Panc1 (cell line): Measurements from ENCODE around the gene SIVA1. TPM values are rescaled to one million over a fixed set of nuclear protein-coding genes. Genes with fewer than 3 reads are reported as not detected.

Source experiments
- ATAC-seq: fragments of 200-7000 bp; cut with Tn5 transposase; 2 replicates; pipeline ENCODE4 v1.9.1; 2020; ENCODE audit warnings: mild to moderate bottlenecking, moderate library complexity
- BruUV-seq: library from RNA; stranded (reverse); fragments of 400-500 nt; replicated peaks from 2 replicates; lab custom pipeline; 2021; lab: Mats Ljungman, UMichigan
- CTCF ChIA-PET: fragments of 300-600 bp; sonication (Branson Sonifier 250); formaldehyde crosslinking; loops from one replicate; lab custom pipeline; 2022; ENCODE audit warnings: antibody characterized with exemption; lab: Charles Lee
- POLR2A ChIA-PET: fragments of 300-600 bp; sonication (Branson Sonifier 250); formaldehyde crosslinking; loops from one replicate; lab custom pipeline; 2022; ENCODE audit warnings: antibody characterized with exemption; lab: Charles Lee
- DNase-seq: peaks from one replicate; pipeline ENCODE4 v3.0.0-alpha.2; 2010; ENCODE audit warnings: low read depth, low spot score
- H3K27ac ChIP-seq: 2 replicates; pipeline ENCODE4 v1.5.1; 2011; ENCODE audit warnings: mild to moderate bottlenecking, low read length, inconsistent platforms
- H3K27me3 ChIP-seq: fragments of 200-500 bp; sonication (Bioruptor generic); 2 replicates; pipeline ENCODE4 v1.6.0; 2014; ENCODE audit warnings: low read length, inconsistent platforms; ENCODE audit not compliant: control insufficient read depth, insufficient read depth
- H3K36me3 ChIP-seq: fragments of 200-500 bp; sonication (Bioruptor generic); 2 replicates; pipeline ENCODE4 v1.5.1; 2014; ENCODE audit warnings: inconsistent platforms, mild to moderate bottlenecking, low read length, moderate library complexity; ENCODE audit not compliant: control insufficient read depth, insufficient read depth
- H3K4me1 ChIP-seq: 2 replicates; pipeline ENCODE4 v1.5.1; 2011; ENCODE audit warnings: inconsistent platforms, mild to moderate bottlenecking, low read length, moderate library complexity; ENCODE audit not compliant: control insufficient read depth, insufficient read depth
- H3K4me3 ChIP-seq, 2 experiments: 2 replicates each; pipeline ENCODE4 v1.5.1; 2011 to 2012; ENCODE audit warnings: low read depth in 2 of 2, low read length in 2 of 2, mild to moderate bottlenecking in 2 of 2, inconsistent platforms in 1 of 2, moderate library complexity in 1 of 2
- H3K9me3 ChIP-seq: fragments of 200-500 bp; sonication (Bioruptor generic); 2 replicates; pipeline ENCODE4 v1.5.1; 2014; ENCODE audit warnings: low read depth, mild to moderate bottlenecking, inconsistent platforms, low read length, moderate library complexity; ENCODE audit not compliant: control insufficient read depth, insufficient read depth
- POLR2AphosphoS5 ChIP-seq: IDR thresholded peaks from 2 replicates; pipeline ENCODE4 v1.6.1; 2012; ENCODE audit warnings: mild to moderate bottlenecking, low read depth, low read length, moderate library complexity
- SIN3A ChIP-seq: IDR thresholded peaks from 2 replicates; pipeline ENCODE4 v1.6.1; 2012; ENCODE audit warnings: low read depth, mild to moderate bottlenecking, low read length, moderate library complexity, borderline replicate concordance; ENCODE audit not compliant: insufficient read depth
- TCF7L2 ChIP-seq: IDR thresholded peaks from 2 replicates; pipeline ENCODE4 v1.6.1; 2011; ENCODE audit warnings: mild to moderate bottlenecking, low read depth, low read length, inconsistent platforms
- in situ Hi-C: cut with HindIII; loops from 2 replicates; pipeline ENCODE4 v1.10.0; 2016; ENCODE audit warnings: low sequenced_read_pairs, low pct_unique_long_range_greater_than_20kb
- intact Hi-C: fragments of 100-400 bp; cut with micrococcal nuclease; formaldehyde crosslinking; loops from one replicate; pipeline ENCODE4 v1.10.0; 2022; ENCODE audit not compliant: unreplicated experiment
- total RNA-seq: library from RNA; stranded (reverse); gene quantifications from one replicate; pipeline ENCODE4 v1.2.1, GENCODE V29; 2021; ENCODE audit not compliant: unreplicated experiment
- TF ChIP-seq, protein P1 (sequence below): fragments of 450-650 bp; IDR thresholded peaks from 2 replicates; pipeline ENCODE4 v1.5.1; 2017; ENCODE audit warnings: mild to moderate bottlenecking
- TF ChIP-seq, protein P2 (sequence below), 2 experiments: IDR thresholded peaks; 2 replicates each; pipeline ENCODE4 v1.6.1; 2011 to 2012; ENCODE audit warnings: low read depth in 2 of 2, control low read depth in 1 of 2, low read length in 1 of 2, mild to moderate bottlenecking in 1 of 2, moderate library complexity in 1 of 2; ENCODE audit not compliant: insufficient read depth in 1 of 2

The SIVA1 gene
- total RNA-seq, 1 experiment from 2014 or later = 100 TPM

DNA sequence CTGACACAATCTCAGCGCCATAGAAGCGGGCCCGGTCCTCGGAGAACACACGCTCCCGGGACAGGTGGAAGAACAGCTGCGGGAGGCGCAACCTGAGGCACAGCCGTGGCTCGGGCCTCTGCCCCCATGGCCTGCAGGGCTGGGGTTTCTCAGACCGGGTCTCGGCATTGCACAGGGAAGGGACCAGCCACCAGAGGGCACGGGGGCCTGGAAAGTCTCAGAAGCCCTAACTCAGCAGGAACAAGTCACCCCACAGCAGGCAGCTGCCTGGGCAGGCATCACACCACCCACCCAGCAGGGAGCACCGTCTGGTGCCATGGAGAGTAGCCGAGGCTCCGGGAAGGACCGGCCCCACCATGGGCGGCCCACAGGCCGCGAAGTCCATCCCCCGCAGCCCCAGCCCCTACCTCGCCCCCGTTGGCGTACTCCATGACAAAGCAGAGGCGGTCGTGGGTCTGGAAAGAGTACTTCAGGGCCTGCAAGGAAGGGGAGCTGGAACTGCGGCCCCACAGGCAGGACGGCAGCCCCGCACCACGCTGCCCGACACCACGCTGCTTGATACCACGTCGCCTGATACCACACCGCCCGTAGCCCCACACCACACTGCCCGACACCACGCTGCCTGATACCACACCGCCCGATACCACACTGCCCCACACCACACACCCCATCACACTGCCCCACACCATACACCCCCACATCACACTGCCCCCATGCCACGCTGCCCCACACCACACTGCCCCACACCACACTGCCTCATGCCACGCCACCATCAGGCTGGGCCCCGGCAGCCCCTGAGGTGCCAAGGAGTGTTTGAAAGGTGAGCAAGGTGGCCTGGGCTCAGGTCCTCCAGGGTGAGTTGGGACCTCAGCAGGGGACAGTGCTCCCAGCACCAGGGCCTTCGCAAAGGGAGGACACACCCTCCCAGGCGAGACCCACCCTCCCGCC lies 20.8 kb downstream of the SIVA1 start:
- ATAC-seq = no peak
- DNase-seq = no peak
- no peak overlapping the region for H3K4me3 ChIP-seq
- peaks cover 16% of the 10 kb centered on the region for H3K4me1 ChIP-seq
- in situ Hi-C loops (no loop called here), intact Hi-C loops (no loop called here)
- no peak overlapping the region for H3K27ac ChIP-seq
- TF ChIP-seq SIN3A (no peak), TCF7L2 (no peak), POLR2AphosphoS5 (no peak)
- TF ChIP-seq, protein P1, sequence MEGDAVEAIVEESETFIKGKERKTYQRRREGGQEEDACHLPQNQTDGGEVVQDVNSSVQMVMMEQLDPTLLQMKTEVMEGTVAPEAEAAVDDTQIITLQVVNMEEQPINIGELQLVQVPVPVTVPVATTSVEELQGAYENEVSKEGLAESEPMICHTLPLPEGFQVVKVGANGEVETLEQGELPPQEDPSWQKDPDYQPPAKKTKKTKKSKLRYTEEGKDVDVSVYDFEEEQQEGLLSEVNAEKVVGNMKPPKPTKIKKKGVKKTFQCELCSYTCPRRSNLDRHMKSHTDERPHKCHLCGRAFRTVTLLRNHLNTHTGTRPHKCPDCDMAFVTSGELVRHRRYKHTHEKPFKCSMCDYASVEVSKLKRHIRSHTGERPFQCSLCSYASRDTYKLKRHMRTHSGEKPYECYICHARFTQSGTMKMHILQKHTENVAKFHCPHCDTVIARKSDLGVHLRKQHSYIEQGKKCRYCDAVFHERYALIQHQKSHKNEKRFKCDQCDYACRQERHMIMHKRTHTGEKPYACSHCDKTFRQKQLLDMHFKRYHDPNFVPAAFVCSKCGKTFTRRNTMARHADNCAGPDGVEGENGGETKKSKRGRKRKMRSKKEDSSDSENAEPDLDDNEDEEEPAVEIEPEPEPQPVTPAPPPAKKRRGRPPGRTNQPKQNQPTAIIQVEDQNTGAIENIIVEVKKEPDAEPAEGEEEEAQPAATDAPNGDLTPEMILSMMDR = peak; percentile 29; the same call in 1 of the 2 replicates
- TF ChIP-seq, protein P2, sequence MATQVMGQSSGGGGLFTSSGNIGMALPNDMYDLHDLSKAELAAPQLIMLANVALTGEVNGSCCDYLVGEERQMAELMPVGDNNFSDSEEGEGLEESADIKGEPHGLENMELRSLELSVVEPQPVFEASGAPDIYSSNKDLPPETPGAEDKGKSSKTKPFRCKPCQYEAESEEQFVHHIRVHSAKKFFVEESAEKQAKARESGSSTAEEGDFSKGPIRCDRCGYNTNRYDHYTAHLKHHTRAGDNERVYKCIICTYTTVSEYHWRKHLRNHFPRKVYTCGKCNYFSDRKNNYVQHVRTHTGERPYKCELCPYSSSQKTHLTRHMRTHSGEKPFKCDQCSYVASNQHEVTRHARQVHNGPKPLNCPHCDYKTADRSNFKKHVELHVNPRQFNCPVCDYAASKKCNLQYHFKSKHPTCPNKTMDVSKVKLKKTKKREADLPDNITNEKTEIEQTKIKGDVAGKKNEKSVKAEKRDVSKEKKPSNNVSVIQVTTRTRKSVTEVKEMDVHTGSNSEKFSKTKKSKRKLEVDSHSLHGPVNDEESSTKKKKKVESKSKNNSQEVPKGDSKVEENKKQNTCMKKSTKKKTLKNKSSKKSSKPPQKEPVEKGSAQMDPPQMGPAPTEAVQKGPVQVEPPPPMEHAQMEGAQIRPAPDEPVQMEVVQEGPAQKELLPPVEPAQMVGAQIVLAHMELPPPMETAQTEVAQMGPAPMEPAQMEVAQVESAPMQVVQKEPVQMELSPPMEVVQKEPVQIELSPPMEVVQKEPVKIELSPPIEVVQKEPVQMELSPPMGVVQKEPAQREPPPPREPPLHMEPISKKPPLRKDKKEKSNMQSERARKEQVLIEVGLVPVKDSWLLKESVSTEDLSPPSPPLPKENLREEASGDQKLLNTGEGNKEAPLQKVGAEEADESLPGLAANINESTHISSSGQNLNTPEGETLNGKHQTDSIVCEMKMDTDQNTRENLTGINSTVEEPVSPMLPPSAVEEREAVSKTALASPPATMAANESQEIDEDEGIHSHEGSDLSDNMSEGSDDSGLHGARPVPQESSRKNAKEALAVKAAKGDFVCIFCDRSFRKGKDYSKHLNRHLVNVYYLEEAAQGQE (IDR thresholded peaks at IDR 0.05; ENCODE audit: insufficient read depth in 1 of 2, low read depth in 2 of 2, low read length in 1 of 2) = no peak
- no peaks in the 10 kb centered on the region; the same call in none of the 2 replicates for H3K36me3 ChIP-seq
- BruUV-seq = no TSS peak
- no peaks in the 10 kb centered on the region for H3K27me3 ChIP-seq
- H3K9me3 ChIP-seq = no peaks in the 10 kb centered on the region
- ChIA-PET CTCF (no interaction called here), POLR2A (no interaction called here)

DNA sequence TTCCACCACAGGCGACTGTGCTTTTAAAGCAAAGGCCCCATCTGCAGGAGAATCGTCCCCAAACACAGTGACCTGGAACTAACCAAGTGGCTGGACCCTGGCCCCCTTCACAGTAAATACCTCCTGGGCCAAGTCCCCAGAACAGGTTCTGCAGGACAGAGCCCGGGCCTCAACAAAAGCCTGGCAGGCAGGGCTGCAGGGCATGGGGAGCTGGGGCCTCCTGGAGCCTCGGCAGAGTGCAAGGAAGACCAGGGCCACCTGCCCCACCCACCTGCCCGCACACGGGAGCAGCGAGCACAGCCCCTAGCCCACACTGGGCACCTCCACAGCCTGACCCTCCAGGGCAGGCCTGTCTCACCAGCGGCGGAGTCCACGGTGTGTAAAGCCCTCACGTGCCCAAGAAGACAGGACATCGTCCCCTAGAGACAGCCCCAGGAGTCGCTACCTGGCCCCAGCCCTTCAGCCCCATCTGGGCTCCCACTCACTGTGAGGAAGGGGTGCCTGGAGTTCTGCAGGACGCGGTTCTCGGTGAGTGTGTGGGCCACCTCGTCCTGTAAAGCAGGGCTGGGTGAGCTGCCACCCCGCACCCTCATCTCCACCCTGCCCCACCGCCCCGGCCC lies 21.6 kb downstream of the SIVA1 start:
- no peak for ATAC-seq
- DNase-seq = no peak
- peaks cover 10% of the 10 kb centered on the region for H3K4me1 ChIP-seq
- no peak overlapping the region for H3K27ac ChIP-seq
- intact Hi-C loops (no loop called here), in situ Hi-C loops (no loop called here)
- TF ChIP-seq, protein P1 = no peak
- TF ChIP-seq POLR2AphosphoS5 (no peak), TCF7L2 (no peak), SIN3A (no peak)
- TF ChIP-seq, protein P2 (IDR thresholded peaks at IDR 0.05; ENCODE audit: insufficient read depth in 1 of 2, low read depth in 2 of 2, low read length in 1 of 2) = no peak
- CTCF ChIA-PET = no interaction called here
- H3K27me3 ChIP-seq = no peaks in the 10 kb centered on the region
- no peaks in the 10 kb centered on the region for H3K9me3 ChIP-seq
- BruUV-seq = no TSS peak
- POLR2A ChIA-PET = no interaction called here
- H3K36me3 ChIP-seq = no peaks in the 10 kb centered on the region; the same call in none of the 2 replicates
- H3K4me3 ChIP-seq = no peak overlapping the region
